ENCODE results near the gene MCL1.
"Not testable (repeated sequence)": the region's sequence is repeated elsewhere in the genome, so short reads cannot be mapped to it uniquely, and the experiment has no call there.

MCL1 gene

DNA sequence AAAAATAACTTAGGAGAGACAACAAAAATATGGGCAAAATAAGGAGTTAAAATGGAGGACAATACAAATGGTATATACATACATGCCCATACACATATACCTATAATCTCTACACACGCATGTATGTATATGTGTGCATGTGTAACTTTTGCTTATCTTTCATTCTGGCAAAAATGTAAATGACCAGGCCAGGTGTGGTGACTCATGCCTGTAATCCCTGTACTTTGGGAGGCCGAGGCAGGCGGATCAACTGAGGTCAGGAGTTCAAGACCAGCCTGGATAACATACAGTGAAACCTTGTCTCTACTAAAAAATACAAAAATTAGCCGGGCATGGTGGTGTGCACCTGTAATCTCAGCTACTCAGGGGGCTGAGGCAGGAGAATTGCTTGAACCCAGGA, 18.9 kb upstream of the MCL1 start:
- H3K4me3 ChIP-seq (ENCODE audit: low read depth, low read length); H3K4me1 ChIP-seq (ENCODE audit: control insufficient read depth, insufficient read depth, low read length); H3K36me3 ChIP-seq (ENCODE audit: control insufficient read depth, insufficient read depth, low read length); H3K27me3 ChIP-seq (ENCODE audit: control insufficient read depth, insufficient read depth, low read length); H3K9me3 ChIP-seq (ENCODE audit: control insufficient read depth, insufficient read depth, low read length); H3K9ac ChIP-seq (ENCODE audit: low read depth, low read length); H3K27ac ChIP-seq (ENCODE audit: low read depth, low read length): not testable (repeated sequence)

GRCh38 chr1:150596976-150597375, 17.6 kb upstream of the MCL1 start:
- Histone ChIP-seq H3K4me3 (ENCODE audit: low read depth, low read length) (no peak overlapping the region), H3K27ac (ENCODE audit: low read depth, low read length) (no peak overlapping the region), H3K9me3 (ENCODE audit: control insufficient read depth, insufficient read depth, low read length) (no peaks in the 10 kb centered on the region)

DNA sequence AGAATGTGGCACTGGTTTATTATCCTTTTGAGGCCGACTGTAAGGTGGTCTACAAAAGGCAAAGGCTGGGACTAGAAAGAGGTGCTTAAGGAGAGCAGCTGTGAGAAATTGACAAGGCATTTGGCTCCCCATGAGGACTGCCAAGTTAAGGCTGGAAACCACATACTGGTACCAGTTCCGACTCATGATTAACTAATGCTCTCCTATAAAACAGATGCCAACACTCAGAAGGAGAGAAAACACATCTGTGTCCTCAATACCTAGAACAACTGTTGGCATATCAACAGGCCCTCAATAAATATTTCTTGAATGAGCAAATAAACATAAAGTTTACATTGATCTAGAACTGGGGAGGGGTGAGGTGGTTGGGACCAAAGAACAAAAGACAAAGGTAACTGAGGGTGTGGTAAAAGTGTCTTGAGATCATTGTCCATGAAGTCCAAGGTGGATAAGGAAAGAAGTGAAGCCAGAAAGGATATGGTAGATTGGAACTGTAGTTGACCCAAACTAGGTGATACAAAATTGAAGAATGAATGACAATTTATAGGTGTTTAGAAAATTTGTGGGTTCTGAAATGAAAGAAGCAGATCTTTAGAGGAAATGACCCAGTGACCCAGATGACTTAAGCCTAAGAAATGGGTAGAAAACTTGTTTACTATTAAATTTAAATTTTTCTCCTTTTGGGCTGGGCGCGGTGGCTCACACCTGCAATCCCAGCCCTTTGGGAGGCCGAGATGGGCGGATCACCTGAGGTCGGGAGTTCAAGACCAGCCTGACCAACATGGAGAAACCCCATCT, 16.9 kb upstream of the MCL1 start:
- Histone ChIP-seq H3K4me1 (ENCODE audit: control insufficient read depth, insufficient read depth, low read length) (no peaks in the 10 kb centered on the region), H3K4me3 (ENCODE audit: low read depth, low read length) (no peak overlapping the region), H3K27ac (ENCODE audit: low read depth, low read length) (no peak overlapping the region), H3K36me3 (ENCODE audit: control insufficient read depth, insufficient read depth, low read length) (no peaks in the 10 kb centered on the region), H3K9me3 (ENCODE audit: control insufficient read depth, insufficient read depth, low read length) (no peaks in the 10 kb centered on the region), H3K9ac (ENCODE audit: low read depth, low read length) (no peak overlapping the region), H3K27me3 (ENCODE audit: control insufficient read depth, insufficient read depth, low read length) (no peaks in the 10 kb centered on the region)

More at GRCh38 chr1:150596976-150597375, 17.6 kb upstream of the MCL1 start:
- no peak overlapping the region for H3K9ac ChIP-seq (ENCODE audit: low read depth, low read length)
- no peaks in the 10 kb centered on the region for H3K27me3 ChIP-seq (ENCODE audit: control insufficient read depth, insufficient read depth, low read length)
- H3K4me1 ChIP-seq (ENCODE audit: control insufficient read depth, insufficient read depth, low read length): no peaks in the 10 kb centered on the region
- no peaks in the 10 kb centered on the region for H3K36me3 ChIP-seq (ENCODE audit: control insufficient read depth, insufficient read depth, low read length)

DNA sequence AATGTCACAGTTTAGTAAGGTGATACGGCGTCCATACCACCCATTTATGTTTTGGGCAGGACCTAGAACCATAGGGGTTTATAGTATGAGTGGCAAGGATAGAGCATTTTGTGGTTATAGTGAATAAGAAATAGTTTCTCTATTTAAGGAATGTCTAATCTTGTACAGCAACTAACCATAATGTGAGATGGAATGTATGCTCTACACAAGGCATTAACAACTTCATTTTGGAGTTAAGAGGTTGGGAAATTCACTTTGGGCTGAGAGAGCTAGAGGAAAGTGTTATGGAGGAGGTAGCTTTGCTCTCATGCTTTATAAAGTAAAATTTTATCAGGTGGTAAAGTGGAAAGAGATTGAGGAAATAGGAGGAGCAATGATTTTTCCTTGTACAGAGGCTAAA, 3.0 kb upstream of the MCL1 start:
- H3K4me1 ChIP-seq (ENCODE audit: control insufficient read depth, insufficient read depth, low read length): peaks cover 6% of the 10 kb centered on the region
- no peak overlapping the region for H3K4me3 ChIP-seq (ENCODE audit: low read depth, low read length)
- no peak overlapping the region for H3K9ac ChIP-seq (ENCODE audit: low read depth, low read length)
- H3K27me3 ChIP-seq (ENCODE audit: control insufficient read depth, insufficient read depth, low read length): no peaks in the 10 kb centered on the region
- H3K9me3 ChIP-seq (ENCODE audit: control insufficient read depth, insufficient read depth, low read length): no peaks in the 10 kb centered on the region
- peaks cover 16% of the 10 kb centered on the region for H3K36me3 ChIP-seq (ENCODE audit: control insufficient read depth, insufficient read depth, low read length)
- no peak overlapping the region for H3K27ac ChIP-seq (ENCODE audit: low read depth, low read length)

DNA sequence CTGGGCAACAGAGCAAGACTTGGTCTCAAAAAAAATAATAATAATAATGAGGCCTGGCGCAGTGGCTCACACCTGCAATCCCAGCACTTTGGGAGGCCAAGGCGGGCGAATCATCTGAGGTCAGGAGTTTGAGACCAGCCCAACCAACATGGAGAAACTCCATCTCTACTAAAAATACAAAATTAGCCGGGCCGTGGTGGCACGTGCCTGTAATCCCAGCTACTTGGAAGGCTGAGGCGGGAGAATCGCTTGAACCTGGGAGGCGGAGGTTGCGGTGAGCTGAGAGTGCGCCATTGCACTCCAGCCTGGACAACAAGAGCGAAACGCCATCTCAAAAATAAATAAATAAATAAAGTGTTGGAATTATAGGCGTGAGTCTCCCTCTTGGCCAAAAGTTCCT, 2.6 kb upstream of the MCL1 start:
- not testable (repeated sequence) for H3K9me3 ChIP-seq (ENCODE audit: control insufficient read depth, insufficient read depth, low read length)

DNA sequence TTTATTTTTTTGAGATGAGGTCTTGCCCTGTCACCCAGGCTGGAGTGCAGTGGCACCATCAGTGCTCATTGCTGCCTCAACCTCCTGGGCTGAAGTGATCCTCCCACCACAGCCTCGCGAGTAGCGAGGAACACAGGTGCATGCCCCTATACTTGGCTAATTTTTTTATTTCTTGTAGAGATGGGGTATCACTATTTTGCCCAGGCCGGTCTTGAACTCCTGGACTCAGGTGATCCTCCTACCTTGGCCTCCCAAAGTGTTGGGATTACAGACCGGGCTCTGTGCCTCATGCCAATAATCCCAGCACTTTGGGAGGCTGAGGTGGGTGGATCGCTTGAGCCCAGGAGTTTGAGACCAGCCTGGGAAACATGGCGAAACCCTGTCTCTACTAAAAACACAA, 2.0 kb upstream of the MCL1 start:
- H3K4me3 ChIP-seq (ENCODE audit: low read depth, low read length); H3K27me3 ChIP-seq (ENCODE audit: control insufficient read depth, insufficient read depth, low read length); H3K9ac ChIP-seq (ENCODE audit: low read depth, low read length); H3K9me3 ChIP-seq (ENCODE audit: control insufficient read depth, insufficient read depth, low read length); H3K4me1 ChIP-seq (ENCODE audit: control insufficient read depth, insufficient read depth, low read length); H3K27ac ChIP-seq (ENCODE audit: low read depth, low read length): not testable (repeated sequence)
- H3K36me3 ChIP-seq (ENCODE audit: control insufficient read depth, insufficient read depth, low read length): peaks cover 25% of the 10 kb centered on the region

More for the DNA sequence above, 2.6 kb upstream of the MCL1 start:
- peaks cover 20% of the 10 kb centered on the region for H3K36me3 ChIP-seq (ENCODE audit: control insufficient read depth, insufficient read depth, low read length)
- not testable (repeated sequence) for H3K9ac ChIP-seq (ENCODE audit: low read depth, low read length); H3K4me3 ChIP-seq (ENCODE audit: low read depth, low read length); H3K27ac ChIP-seq (ENCODE audit: low read depth, low read length); H3K4me1 ChIP-seq (ENCODE audit: control insufficient read depth, insufficient read depth, low read length); H3K27me3 ChIP-seq (ENCODE audit: control insufficient read depth, insufficient read depth, low read length)

GRCh38 chr1:150580966-150581365, 1.6 kb upstream of the MCL1 start:
- peaks cover 30% of the 10 kb centered on the region for H3K36me3 ChIP-seq (ENCODE audit: control insufficient read depth, insufficient read depth, low read length)
- H3K27me3 ChIP-seq (ENCODE audit: control insufficient read depth, insufficient read depth, low read length); H3K27ac ChIP-seq (ENCODE audit: low read depth, low read length); H3K9ac ChIP-seq (ENCODE audit: low read depth, low read length); H3K9me3 ChIP-seq (ENCODE audit: control insufficient read depth, insufficient read depth, low read length); H3K4me3 ChIP-seq (ENCODE audit: low read depth, low read length): not testable (repeated sequence)
- peaks cover 14% of the 10 kb centered on the region for H3K4me1 ChIP-seq (ENCODE audit: control insufficient read depth, insufficient read depth, low read length)

DNA sequence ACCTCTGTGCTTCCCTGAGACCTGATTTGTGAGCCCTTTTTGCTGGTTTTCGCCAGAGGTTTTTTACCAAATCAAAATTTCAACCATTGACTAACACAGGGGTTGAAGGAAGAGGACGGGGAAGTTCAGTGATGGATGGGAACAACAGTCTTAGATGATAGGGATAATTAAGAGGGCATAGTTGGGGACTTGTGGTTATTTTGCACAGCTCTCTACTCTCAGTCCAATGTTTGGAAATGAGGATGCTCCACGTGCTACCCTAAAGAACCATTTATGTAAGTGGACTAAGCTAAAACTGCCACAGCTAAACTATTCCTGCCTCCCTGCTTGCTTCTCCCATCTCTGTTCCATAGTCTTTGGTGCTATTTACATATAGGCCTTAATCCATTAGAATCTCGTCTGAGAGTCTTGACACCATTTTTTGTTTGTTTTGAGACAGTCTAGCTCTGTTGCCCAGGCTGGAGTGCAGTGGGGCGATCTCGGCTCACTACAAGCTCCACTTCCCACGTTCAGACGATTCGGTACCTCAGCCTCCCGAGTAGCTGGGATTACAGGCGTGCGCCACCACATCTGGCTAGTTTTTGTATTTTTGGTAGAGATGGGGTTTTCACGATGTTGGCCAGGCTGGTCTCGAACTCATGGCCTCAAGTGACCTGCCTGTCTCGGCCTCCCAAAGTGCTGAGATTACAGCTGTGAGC, 684 bp upstream of the MCL1 start:
- Histone ChIP-seq H3K27me3 (ENCODE audit: control insufficient read depth, insufficient read depth, low read length) (no peaks in the 10 kb centered on the region), H3K4me1 (ENCODE audit: control insufficient read depth, insufficient read depth, low read length) (peaks cover 22% of the 10 kb centered on the region), H3K36me3 (ENCODE audit: control insufficient read depth, insufficient read depth, low read length) (peaks cover 39% of the 10 kb centered on the region), H3K9me3 (ENCODE audit: control insufficient read depth, insufficient read depth, low read length) (no peaks in the 10 kb centered on the region), H3K9ac (ENCODE audit: low read depth, low read length) (peak overlapping the region; percentile 94), H3K4me3 (ENCODE audit: low read depth, low read length) (peak overlapping the region; percentile 70), H3K27ac (ENCODE audit: low read depth, low read length) (peak overlapping the region; percentile 100)

DNA sequence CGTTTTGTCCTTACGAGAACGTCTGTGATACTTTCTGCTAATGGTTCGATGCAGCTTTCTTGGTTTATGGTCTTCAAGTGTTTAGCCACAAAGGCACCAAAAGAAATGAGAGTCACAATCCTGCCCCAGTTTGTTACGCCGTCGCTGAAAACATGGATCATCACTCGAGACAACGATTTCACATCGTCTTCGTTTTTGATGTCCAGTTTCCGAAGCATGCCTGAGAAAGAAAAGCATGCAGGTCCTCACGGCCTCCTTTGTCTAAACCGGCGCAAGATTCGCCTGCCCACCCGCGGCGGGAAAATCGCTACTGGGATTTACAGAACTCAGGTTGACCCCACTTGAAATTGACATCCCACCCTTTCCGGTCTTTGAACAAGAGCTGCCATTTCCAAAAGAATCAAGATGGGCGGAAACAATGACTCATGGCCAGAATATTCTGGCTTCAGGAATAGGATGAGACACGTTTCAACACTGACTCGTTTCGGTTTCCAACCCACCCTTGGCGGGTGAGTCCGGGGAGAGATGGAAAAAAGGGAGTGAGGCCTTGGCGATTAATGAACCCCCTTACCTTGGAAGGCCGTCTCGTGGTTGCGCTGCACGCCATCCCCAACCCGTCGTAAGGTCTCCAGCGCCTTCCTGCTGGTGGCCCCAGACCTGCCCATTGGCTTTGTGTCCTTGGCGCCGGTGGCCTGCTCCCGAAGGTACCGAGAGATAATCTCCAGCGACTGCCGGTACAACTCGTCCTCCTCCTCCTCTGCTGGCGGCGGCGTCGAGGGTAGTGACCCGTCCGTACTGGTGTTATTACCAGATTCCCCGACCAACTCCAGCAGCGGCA, 919 bp downstream of the MCL1 start:
- Histone ChIP-seq H3K4me1 (ENCODE audit: control insufficient read depth, insufficient read depth, low read length) (peaks cover 33% of the 10 kb centered on the region), H3K36me3 (ENCODE audit: control insufficient read depth, insufficient read depth, low read length) (peaks cover 53% of the 10 kb centered on the region), H3K4me3 (ENCODE audit: low read depth, low read length) (peak overlapping the region; percentile 89), H3K27ac (ENCODE audit: low read depth, low read length) (peak overlapping the region; percentile 100), H3K27me3 (ENCODE audit: control insufficient read depth, insufficient read depth, low read length) (no peaks in the 10 kb centered on the region), H3K9me3 (ENCODE audit: control insufficient read depth, insufficient read depth, low read length) (no peaks in the 10 kb centered on the region), H3K9ac (ENCODE audit: low read depth, low read length) (peak overlapping the region; percentile 98)

- Histone ChIP-seq H3K4me1 (ENCODE audit: control insufficient read depth, insufficient read depth, low read length) (peaks cover 41% of the 10 kb centered on the region), H3K9ac (ENCODE audit: low read depth, low read length) (peak overlapping the region; percentile 98), H3K36me3 (ENCODE audit: control insufficient read depth, insufficient read depth, low read length) (peaks cover 61% of the 10 kb centered on the region), H3K27me3 (ENCODE audit: control insufficient read depth, insufficient read depth, low read length) (no peaks in the 10 kb centered on the region), H3K4me3 (ENCODE audit: low read depth, low read length) (peak overlapping the region; percentile 89), H3K9me3 (ENCODE audit: control insufficient read depth, insufficient read depth, low read length) (no peaks in the 10 kb centered on the region), H3K27ac (ENCODE audit: low read depth, low read length) (peak overlapping the region; percentile 100)
These were observed 1.7 kb downstream of the MCL1 start for GRCh38 chr1:150577557-150578271.
